ENCODE measurements around the gene ICE2. TPM values are rescaled to one million over a fixed set of nuclear protein-coding genes. Genes with fewer than 3 reads are reported as not detected.

ICE2 gene
- total RNA-seq, 1 experiment from 2014 or later = 62.8 TPM

DNA sequence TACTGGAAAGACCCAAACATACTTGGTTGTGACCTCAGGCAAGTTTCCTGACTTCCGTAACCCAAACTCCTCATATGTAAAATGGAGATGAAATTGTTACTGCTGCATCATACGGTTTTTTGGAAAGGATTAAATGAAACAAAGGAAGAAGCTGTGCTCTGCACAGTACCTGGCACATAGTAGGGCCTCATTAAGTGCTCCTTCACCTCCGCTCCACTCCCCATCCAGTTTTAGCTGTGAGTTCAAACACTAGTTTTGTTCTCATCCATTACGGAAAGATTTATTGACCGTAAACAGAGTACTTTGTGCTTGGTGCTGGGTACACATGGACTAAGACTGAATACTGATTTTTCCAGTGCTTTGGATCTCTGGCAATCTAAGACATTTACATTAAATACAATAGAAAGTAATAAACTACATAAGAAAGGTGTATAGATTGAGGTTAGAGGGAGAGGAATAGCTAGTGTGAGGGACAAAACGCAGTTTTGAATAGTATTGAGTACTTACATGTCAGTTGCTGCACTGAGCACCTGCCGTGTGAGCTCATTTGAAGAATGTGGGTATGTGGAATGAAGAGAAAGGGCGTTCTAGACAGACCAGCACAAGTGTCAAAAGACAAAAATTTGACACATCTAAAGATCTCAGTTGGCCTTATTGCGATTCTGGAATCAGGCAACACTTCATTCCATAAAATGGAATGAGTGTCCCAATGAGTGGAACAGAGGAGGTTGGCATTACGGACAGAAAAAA lies 594 bp upstream of the ICE2 start:
- peak overlapping the region; percentile 97 for H3K9ac ChIP-seq (ENCODE audit: low read length)
- peak overlapping the region; percentile 93 for H3K4me2 ChIP-seq (ENCODE audit: low read length)
- ChIA-PET RAD21 (ENCODE audit: low non-redundant PET in 1 of 2, low total read pairs in 2 of 2, uncharacterized antibody in 2 of 2, unreplicated experiment in 2 of 2) (no interaction called here), CTCF (interaction anchor here (0.9 kb wide), 1 partner anchor 41 kb away, joined by 4 read pairs; no protein-coding TSS in a partner anchor), POLR2A (interaction anchor here (1.0 kb wide), 1 partner anchor 9 kb away, joined by 3 read pairs; no protein-coding TSS in a partner anchor)
- DNase-seq (ENCODE audit: low read depth, low spot score) = no peak
- H3K79me2 ChIP-seq (ENCODE audit: insufficient read depth, low read length) = peaks cover 42% of the 10 kb centered on the region
- H3K36me3 ChIP-seq (ENCODE audit: control insufficient read depth in 1 of 2, insufficient read depth in 2 of 2, low read length in 2 of 2) = peaks cover 5 to 10% of the 10 kb centered on the region in 2 experiments; a peak in 2 of 4 replicates
- H3K9me2 ChIP-seq (ENCODE audit: insufficient read depth) = no peaks in the 10 kb centered on the region
- intact Hi-C loops (cut with micrococcal nuclease) = loop anchor here (5.0 kb wide), 1 partner anchor 107 kb away; no protein-coding TSS in a partner anchor
- no peaks in the 10 kb centered on the region for H4K20me1 ChIP-seq (ENCODE audit: insufficient read depth)
- H3K4me3 ChIP-seq (replicated peaks in 1 of 2; ENCODE audit: low read depth in 1 of 2, low read length in 2 of 2) = peak overlapping the region; percentile 68 to 98
- BruUV-seq (replicated peaks) = TSS peak; percentile 86
- H3K27ac ChIP-seq (ENCODE audit: low read depth, low read length) = peak overlapping the region; percentile 89
- TF ChIP-seq FOSL1 (IDR thresholded peaks at IDR 0.05; ENCODE audit: low read depth) (no peak), JUND (IDR thresholded peaks at IDR 0.05) (0 out of 2 replicates have a peak, but pooled peaks have one; percentile 12)
- H2AFZ ChIP-seq (ENCODE audit: low read depth, low read length, poor library complexity, severe bottlenecking) = peak overlapping the region; percentile 24
- H3K9me3 ChIP-seq (ENCODE audit: control insufficient read depth in 1 of 2, insufficient read depth in 1 of 2, low read depth in 1 of 2, low read length in 2 of 2) = no peaks in the 10 kb centered on the region
- peaks cover 16 to 21% of the 10 kb centered on the region in 2 experiments; a peak in 3 of 4 replicates for H3K4me1 ChIP-seq (ENCODE audit: control insufficient read depth in 1 of 2, insufficient read depth in 2 of 2, low read length in 2 of 2)
- ATAC-seq = peak; percentile 13; the same call in 1 of the 2 replicates
- no peaks in the 10 kb centered on the region for H3K27me3 ChIP-seq (ENCODE audit: insufficient read depth, low read length)

DNA sequence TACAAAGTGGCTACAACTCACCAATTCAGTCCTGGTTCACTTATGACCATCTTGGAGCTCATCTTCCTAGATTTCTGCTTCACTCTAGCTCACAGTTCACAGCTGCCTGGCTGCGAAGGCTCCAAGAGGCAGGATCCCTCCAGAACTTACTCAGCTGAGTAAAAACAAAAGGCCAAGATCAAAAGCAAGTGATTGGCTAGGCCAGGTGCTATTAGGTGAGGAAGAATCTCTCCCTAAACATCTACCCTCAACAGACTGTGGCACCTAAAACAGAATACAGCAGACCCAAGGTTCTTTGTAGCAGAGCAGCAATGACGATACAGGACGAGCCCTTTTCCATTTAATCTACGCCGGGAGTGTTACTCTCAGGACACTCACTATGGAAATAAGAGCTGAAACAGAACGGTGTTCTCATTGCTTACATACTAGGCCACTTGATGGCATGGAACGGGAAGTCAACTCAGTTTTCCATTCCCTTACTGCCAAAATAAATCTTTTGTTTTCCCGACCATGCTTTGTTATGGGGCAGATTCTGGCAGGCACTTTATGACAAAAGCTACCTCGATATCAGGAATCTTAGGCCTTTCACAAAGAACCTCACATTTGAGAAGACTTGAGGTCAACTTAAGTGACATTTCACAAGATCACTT lies 901 bp downstream of the ICE2 start:
- ATAC-seq (0 out of 2 replicates have a peak, but pooled peaks have one; percentile 6), DNase-seq (ENCODE audit: low read depth, low spot score) (no peak)
- ChIA-PET POLR2A (no interaction called here), RAD21 (ENCODE audit: low non-redundant PET in 1 of 2, low total read pairs in 2 of 2, uncharacterized antibody in 2 of 2, unreplicated experiment in 2 of 2) (interaction anchor here in 1 of 2 experiments (0.6 kb wide), 1 partner anchor 13 kb away, joined by 3 read pairs; no protein-coding TSS in a partner anchor), CTCF (no interaction called here)
- Histone ChIP-seq H4K20me1 (ENCODE audit: insufficient read depth) (no peaks in the 10 kb centered on the region), H3K36me3 (ENCODE audit: control insufficient read depth in 1 of 2, insufficient read depth in 2 of 2, low read length in 2 of 2) (peaks cover 9 to 15% of the 10 kb centered on the region in 2 experiments; a peak in 2 of 4 replicates), H3K9me3 (ENCODE audit: control insufficient read depth in 1 of 2, insufficient read depth in 1 of 2, low read depth in 1 of 2, low read length in 2 of 2) (no peaks in the 10 kb centered on the region), H3K27ac (ENCODE audit: low read depth, low read length) (peak overlapping the region; percentile 89), H3K4me2 (ENCODE audit: low read length) (peak overlapping the region; percentile 93), H3K9me2 (ENCODE audit: insufficient read depth) (no peaks in the 10 kb centered on the region), H3K27me3 (ENCODE audit: insufficient read depth, low read length) (no peaks in the 10 kb centered on the region), H3K79me2 (ENCODE audit: insufficient read depth, low read length) (peaks cover 53% of the 10 kb centered on the region), H3K4me3 (replicated peaks in 1 of 2; ENCODE audit: low read depth in 1 of 2, low read length in 2 of 2) (peak overlapping the region; percentile 68 to 98), H3K9ac (ENCODE audit: low read length) (peak overlapping the region; percentile 97), H3K4me1 (ENCODE audit: control insufficient read depth in 1 of 2, insufficient read depth in 2 of 2, low read length in 2 of 2) (peaks cover 16 to 21% of the 10 kb centered on the region in 2 experiments; a peak in 3 of 4 replicates), H2AFZ (ENCODE audit: low read depth, low read length, poor library complexity, severe bottlenecking) (no peak overlapping the region)
- no peak for TF ChIP-seq SRF (IDR thresholded peaks at IDR 0.05; ENCODE audit: low read depth)
- peak; percentile 27 for TF ChIP-seq POLR2A (IDR thresholded peaks at IDR 0.05; ENCODE audit: borderline replicate concordance, extremely low read depth, insufficient read depth, insufficient read length)
- no peak for TF ChIP-seq SIN3A (IDR thresholded peaks at IDR 0.05; ENCODE audit: low read depth)
- TSS peak; percentile 54 for BruUV-seq (replicated peaks)
- intact Hi-C loops (cut with micrococcal nuclease) = loop anchor here (5.0 kb wide), 1 partner anchor 106 kb away; no protein-coding TSS in a partner anchor

All from HCT116 (cell line).